Measurements from ENCODE around the gene EIF3J.
"Not testable (repeated sequence)": the region's sequence is repeated elsewhere in the genome, so short reads cannot be mapped to it uniquely, and the experiment has no call there.

Gene EIF3J

GRCh38 chr15:44542596-44542995, 5.6 kb downstream of the EIF3J start:
- no peak for DNase-seq (ENCODE audit: low spot score)

DNA sequence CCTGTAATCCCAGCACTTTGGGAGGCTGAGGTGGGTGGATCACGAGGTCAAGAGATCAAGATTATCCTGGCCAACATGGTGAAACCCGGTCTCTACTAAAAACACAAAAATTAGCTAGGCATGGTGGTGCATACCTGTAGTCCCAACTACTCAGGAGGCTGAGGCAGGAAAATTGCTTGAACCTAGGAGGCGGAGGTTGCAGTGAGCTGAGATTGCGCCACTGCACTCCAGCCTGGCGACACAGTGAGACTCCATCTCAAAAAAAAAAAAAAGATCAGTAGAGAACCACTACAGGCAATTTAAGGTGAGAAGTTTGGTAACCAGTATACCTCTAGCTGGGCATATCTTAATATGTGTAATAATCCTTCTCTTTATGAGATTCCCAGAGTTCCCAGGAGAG, 7.8 kb downstream of the EIF3J start:
- DNase-seq (ENCODE audit: low spot score) = not testable (repeated sequence)

DNA sequence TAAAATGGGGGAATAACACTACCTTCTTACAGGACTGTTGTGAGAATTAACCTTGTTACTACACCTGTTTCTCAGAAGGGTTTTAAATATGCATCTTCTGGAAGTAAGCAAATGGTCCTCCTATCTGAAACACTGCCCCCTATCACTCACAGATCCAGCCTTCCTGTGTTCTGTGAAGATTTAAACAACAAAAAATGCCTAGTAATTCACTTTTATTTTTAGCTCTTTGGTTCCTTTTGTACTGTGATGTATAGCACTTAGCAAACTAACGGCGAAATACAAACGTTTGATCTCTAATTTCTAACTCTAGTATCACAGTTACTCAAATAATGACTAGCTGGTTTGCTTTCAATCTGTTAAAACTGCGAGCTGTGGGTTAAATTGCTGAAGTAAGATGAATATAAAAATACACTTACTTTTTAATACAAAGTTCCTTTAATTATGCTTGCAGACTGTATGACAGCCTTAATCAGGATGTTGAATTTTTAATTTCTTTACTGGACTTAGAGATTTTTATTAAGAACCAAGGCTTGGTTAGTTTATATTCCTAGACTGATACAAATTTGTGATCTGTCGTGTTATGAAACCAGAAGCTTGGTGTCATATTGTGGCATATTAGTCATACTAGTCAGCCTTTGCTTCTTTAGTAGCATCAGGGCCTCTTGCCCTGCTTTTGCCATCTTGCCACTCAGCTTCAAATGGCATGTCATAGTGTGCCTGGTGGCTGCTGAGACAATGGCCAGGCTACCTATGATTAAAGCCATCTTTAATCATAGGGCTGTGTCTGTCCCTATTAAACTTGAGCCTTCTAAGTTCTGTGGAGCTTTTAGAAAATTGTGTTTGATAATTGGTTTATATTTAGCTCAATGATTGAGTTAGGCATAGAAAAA, 9.2 kb downstream of the EIF3J start:
- no peak for DNase-seq (ENCODE audit: low spot score)

DNA sequence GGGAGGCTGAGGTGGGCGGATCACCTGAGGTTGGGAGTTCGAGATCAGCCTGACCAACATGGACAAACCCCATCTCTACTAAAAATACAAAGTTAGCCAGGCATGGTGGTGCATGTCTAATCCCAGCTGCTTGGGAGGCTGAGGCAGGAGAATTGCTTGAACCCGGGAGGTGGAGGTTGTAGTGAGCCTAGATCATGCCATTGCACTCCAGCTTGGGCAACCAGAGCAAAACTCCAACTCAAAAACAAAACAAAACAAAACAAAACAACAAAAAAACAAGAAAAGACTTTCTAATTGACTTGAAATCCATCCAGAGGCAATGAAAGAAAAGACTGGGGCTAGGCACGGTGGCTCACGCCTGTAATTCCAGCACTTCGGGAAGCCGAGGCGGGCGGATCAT, 12.2 kb downstream of the EIF3J start:
- not testable (repeated sequence) for DNase-seq (ENCODE audit: low spot score)

GRCh38 chr15:44550256-44550655, 13.3 kb downstream of the EIF3J start:
- peak; percentile 41 for DNase-seq (ENCODE audit: low spot score)

GRCh38 chr15:44550734-44551133, 13.8 kb downstream of the EIF3J start:
- DNase-seq (ENCODE audit: low spot score) = no peak

DNA sequence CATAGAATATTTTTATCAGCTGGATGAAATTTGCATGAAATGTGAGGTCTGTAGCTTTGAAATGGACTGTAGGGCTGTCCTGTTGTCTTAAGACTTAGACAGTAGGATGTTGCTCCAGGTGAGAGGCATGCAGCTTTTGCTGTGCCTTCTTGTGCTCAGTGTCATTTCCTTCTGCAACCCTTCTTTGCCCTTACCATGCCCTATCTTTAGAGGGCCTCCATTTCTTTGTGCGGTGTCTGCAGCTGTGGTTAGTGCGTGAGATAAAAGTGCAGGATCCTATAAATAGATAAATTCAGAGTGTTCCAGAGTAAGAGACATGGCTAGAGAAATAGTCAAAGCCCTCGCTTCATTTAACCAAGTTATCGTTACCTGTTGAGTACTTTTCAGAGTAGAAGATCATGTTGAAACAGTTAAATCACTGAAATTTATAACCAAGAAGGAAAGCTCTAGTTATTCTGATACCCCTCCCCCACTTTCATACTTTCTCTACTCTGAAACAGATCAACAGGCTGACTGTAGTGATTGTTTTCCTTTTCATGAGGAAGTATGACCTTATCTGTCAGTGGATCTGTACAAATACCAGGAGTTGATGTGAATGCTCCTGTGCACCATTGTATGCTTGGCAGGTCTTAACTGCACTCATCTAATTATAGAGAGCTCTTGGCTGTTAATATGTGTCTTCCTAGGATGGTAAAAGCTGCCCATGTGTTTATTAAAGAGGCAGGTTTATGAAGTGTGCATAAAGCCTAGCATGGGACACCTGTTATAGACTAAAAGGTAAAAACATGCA, 18.2 kb downstream of the EIF3J start:
- no peak for DNase-seq (ENCODE audit: low spot score)

GRCh38 chr15:44560926-44561325, 24.0 kb downstream of the EIF3J start:
- not testable (repeated sequence) for DNase-seq (ENCODE audit: low spot score)

DNA sequence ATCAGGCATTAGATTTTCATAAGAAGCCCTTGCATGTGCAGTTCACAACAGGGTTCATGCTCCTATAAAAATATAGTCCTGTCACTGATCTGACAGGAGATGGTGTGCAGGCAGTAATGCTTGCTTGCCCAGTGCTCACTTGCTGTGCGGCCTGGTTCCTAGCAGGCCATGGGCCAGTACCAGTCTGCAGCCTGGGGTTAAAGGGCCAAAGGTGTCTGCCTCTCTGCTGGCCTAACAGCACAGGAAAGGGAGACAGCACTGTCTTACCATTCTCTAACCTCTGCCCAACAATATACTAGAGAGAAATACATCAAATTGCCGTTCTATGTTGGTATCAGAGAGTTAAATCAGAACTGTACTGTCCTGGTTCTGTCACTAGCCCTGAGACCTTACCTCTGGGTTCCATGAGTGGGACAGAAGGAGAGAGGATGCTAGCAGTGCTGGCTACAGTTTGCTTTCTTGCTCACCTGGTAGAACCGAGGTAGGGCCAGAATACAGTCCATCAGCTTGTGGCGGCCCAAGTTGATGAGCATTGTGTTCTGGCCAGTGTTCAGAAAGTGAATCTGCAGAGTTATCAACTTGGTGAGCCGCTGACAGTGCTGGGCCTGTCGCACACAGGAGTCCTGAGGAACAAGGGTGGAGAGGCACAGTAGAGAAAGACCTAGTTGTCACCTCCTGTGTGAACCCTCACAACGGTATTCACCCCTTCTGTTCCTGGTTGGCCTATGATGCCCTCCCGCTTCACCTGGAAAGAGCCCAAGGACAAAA, 28.6 kb downstream of the EIF3J start:
- no peak for DNase-seq (ENCODE audit: low spot score)

- DNase-seq (ENCODE audit: low spot score) = no peak
Observed at GRCh38 chr15:44566155-44566540, 29.2 kb downstream of the EIF3J start.

- no peak for DNase-seq (ENCODE audit: low spot score)
Observed at GRCh38 chr15:44568338-44568737, 31.4 kb downstream of the EIF3J start.

GRCh38 chr15:44569316-44569715, 32.4 kb downstream of the EIF3J start:
- DNase-seq (ENCODE audit: low spot score) = no peak

GRCh38 chr15:44570361-44570760, 33.4 kb downstream of the EIF3J start:
- DNase-seq (ENCODE audit: low spot score) = no peak

DNA sequence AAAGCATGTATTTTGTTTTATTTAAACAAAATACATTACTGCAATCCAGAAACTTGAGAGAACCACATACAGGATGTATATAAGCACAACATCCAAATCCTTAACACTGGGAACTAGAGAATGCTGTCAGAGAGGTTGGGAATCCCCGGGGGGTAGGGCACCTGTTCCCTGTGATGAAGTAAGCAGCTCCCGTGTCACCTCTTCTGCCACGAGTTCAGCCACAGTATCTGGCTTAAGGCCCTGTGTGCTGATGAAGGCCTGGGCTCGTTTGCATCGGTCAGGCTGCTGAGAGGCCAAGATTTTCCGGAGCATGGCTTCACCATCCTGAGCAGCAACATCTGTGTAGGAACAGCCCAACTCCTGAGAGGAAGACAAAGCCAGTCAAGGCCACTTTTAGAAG, 36.4 kb downstream of the EIF3J start:
- DNase-seq (ENCODE audit: low spot score) = no peak

- DNase-seq (ENCODE audit: low spot score) = no peak
Observed at GRCh38 chr15:44574734-44575133, 37.8 kb downstream of the EIF3J start.

GRCh38 chr15:44580105-44580504, 43.2 kb downstream of the EIF3J start:
- no peak for DNase-seq (ENCODE audit: low spot score)

- DNase-seq (ENCODE audit: low spot score) = peak; percentile 46
Observed at GRCh38 chr15:44584162-44584749, 47.3 kb downstream of the EIF3J start.

- no peak for DNase-seq (ENCODE audit: low spot score)
Observed at GRCh38 chr15:44585633-44586032, 48.7 kb downstream of the EIF3J start.

- DNase-seq (ENCODE audit: low spot score) = no peak
Observed at GRCh38 chr15:44588541-44588940, 51.6 kb downstream of the EIF3J start.

DNA sequence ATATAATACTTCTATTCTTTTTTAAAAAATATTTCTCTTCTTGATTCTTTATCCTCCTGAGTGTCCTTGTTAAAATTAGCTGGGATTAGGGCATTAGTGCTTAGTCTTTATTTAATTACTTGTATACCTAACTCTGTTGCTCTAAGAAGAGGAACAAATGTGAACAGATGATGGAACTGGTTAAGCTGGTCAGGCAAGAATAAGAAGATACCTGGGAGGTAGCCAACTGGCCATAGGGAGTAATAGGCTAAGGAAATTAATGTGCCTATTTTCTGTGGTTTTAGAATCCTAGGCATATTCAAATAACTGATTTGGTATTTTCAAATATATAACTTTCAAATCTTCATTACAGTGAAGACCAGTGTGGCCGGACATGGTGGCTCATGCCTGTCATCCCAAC, 54.4 kb downstream of the EIF3J start:
- DNase-seq (ENCODE audit: low spot score) = no peak

DNA sequence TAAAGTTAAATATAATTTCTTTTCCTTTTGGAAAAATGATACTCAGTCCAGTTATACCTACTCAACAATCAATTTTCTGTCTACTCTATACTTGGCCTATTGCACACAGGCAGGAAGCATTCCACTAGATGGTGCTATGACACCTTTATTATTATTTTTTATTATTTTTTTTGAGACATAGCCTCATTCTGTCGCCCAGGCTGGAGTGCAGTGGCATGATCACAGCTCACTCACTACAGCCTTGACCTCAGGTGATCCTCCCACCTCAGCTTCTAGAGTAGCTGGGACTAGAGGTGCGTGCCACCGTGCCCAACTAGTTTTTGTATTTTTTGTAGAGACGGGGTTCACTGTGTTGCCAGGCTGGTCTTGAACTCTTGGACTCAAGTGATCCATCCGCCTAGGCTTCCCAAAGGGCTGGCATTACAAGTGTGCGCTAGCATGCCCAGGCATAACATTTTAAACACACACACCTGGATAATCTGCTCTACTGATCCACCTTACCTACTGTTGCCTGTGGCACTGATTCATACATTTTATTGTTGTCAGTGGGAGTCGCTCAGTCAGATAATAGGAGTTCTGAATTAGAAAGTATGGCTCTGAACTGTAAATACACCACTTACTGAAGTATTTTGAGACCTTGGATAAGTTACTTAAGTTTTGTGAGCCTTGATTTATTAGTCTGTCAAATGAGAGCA, 56.2 kb downstream of the EIF3J start:
- no peak for DNase-seq (ENCODE audit: low spot score)

Measured in germinal center (tissue), 1 donor.